Eye (tissue), 1 donor: ENCODE results near the gene WNT8B.

Experiments used
- DNase-seq: peaks from one replicate; pipeline ENCODE4 v3.0.0-alpha.2; 2015

Gene WNT8B, protein sequence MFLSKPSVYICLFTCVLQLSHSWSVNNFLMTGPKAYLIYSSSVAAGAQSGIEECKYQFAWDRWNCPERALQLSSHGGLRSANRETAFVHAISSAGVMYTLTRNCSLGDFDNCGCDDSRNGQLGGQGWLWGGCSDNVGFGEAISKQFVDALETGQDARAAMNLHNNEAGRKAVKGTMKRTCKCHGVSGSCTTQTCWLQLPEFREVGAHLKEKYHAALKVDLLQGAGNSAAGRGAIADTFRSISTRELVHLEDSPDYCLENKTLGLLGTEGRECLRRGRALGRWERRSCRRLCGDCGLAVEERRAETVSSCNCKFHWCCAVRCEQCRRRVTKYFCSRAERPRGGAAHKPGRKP

GRCh38 chr10:100462709-100463108 is at the start of gene WNT8B:
Gene WNT8B, plus strand, starts transcription at chr10:100463009. Its CDS starts 160 bp downstream, at chr10:100463169.
- no peak for DNase-seq

- DNase-seq, result no peak
These were observed 49.6 kb upstream of the WNT8B start for GRCh38 chr10:100413173-100413572.

DNA sequence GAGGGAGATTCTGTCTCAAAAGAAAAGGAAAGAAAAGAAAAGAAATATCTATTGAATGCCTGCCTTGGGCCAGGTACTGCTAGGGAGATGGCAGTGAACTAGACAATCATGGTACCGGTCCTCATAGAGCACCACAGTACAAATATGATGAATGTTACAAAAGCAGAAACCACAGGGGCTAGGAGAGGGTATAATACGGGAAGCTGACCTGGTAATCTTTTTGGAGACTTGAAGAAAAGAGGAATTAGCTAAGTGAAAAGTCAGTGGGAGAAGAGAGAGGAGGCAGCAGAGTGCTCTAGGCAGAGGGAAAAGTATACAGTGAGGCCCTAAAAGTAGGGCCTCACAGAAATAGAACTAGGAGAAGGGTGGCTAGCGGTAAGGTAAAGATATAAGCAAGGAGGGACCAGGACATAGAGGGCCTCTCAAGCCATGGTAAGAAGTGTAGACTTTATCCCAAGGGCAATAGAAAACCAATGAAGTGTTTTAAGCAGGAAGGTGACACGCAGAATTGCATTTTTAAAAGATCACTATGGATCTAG is 42.8 kb upstream of the WNT8B start:
- DNase-seq, result no peak

- DNase-seq, result no peak
These were observed 35.4 kb upstream of the WNT8B start for GRCh38 chr10:100427374-100427773.

- DNase-seq, result peak; percentile 99
These were observed 29.3 kb upstream of the WNT8B start for GRCh38 chr10:100433253-100434240.

GRCh38 chr10:100436255-100436654 is 26.6 kb upstream of the WNT8B start:
- no peak for DNase-seq

DNA sequence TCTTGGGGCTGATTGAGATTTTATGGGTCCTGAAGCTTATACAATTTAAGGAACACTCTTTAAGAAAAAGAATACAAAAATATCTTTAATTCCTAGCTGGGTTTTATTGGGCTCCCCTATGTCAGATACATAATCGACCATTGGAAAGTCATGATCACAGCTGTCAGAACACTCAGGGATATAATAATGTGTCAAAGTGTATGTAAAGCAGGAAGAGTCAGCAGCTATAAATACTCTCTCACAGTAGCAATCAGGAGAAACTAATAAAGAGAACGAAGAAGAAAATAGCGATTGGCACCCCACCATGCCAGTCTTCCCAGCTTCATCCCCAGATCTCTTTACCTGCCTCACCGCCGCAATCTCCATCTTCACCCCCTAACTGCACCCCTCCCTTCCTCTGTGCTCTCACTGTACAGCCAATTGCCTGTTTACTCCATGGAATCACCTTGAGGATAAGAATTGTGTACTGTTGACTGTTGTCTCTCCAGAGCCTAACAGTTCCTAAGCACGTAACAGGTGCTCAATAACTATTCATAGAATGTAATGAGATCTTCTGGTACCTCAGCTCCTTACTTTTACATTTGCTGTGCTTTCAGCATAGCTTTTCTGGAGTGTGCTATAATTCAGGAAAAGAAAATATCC is 24.0 kb upstream of the WNT8B start:
- DNase-seq, result no peak

DNA sequence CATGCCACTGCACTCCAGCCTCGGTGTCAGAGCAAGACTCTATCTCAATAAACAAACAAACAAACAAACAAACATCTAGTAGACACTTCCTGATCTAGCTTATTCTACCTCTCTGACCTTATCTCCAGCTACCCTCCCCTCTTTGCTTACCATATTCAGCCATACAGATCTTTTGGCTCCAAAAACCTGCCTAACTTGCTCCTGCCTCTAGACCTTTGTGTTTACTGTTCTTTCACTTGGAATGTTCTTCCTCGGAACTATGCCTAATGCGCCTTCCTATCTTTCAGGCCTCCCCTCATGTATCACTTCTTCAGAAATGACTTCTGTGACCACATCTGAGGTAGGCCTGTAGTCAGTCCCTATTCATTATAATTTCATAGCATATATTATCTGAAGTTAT is 20.3 kb upstream of the WNT8B start:
- no peak for DNase-seq

DNA sequence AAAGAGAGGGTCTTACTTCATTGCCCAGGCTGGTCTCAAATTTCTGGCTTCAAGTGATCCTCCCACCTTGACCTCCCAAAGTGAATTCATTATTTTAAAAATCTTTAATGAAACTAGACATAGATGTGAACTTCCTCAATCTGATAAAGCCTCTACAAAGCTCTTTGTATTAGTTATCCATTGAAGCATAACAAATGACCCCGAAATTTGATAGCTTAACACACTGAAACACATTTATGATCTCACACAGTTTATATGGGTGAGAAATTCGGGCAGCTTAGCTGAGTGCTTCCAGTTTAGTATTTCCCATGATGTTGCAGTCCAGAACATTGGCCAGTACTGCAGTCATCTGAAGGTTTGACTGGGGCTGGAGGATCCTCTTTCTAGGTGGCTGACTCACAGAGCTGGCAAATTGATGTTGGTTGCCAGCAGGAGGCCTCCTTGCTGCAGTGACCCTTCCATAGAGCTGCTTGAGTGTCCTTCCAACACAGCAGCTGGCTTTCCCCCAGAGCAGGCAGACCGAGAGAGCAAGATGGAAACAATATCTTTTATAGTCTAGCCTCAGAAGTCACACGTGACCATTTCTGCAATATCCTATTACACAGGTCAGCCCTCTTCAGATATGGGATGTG is 16.6 kb upstream of the WNT8B start:
- no peak for DNase-seq

DNA sequence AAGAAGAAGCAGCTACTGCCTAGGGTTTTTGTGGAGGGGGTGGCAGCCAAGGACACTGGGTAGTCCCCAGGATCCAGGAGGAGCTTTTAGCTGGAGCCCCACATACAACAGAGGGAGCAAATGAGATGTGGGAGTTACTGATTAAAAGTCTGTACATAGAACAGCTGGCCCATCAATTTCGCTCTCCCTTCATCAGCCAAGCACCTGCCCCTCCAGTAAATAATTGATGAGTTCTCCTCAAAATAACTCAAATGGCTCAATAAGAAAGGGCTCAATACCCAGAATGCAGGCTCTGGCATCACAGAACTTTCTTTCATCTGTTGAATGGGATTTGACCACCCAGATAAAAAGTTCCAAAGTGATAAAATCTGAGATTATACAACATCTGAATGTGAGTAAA is 15.1 kb upstream of the WNT8B start:
- peak; percentile 73 for DNase-seq

GRCh38 chr10:100448951-100449350 is 13.9 kb upstream of the WNT8B start:
- DNase-seq, result no peak

DNA sequence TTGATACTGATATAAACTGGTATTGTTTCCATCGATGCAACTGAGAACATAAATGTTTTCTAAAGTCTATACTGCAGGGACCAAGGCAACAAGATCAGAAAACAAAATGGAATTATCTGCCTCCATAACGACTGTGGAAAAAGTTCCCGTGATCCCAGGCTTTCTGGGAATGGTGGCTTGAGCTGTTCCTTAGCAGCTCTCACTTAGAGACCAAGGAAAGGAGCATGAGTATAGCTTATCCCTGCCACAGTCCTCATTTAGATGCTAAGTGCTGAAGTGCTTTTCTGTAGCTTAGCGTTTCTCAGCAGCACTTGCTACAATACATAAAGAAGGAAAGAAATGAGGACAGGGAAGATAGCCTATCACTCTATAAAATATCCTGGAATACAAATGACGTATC is 5.5 kb downstream of the WNT8B start:
- DNase-seq, result no peak

- DNase-seq, result no peak
These were observed 6.2 kb downstream of the WNT8B start for GRCh38 chr10:100468978-100469377.

DNA sequence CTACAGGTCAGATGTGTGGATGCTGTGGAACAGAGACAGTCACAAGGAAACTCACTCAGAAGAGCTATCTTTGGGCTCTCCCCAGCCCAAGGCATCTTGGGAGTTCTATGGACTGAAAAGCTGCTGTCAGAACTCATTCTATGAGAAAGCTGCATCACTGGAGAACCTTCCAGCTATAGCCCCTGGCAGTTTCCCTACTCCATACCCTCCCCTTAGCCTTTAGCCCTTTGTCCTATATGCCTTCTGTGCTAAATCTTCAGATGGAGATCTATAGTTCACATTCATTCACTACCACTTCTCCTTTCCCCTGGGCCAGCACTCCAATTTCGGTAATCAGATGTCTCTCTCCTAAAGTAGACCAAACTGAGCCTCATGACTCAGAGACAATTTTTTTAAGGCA is 6.9 kb downstream of the WNT8B start:
- DNase-seq, result no peak

DNA sequence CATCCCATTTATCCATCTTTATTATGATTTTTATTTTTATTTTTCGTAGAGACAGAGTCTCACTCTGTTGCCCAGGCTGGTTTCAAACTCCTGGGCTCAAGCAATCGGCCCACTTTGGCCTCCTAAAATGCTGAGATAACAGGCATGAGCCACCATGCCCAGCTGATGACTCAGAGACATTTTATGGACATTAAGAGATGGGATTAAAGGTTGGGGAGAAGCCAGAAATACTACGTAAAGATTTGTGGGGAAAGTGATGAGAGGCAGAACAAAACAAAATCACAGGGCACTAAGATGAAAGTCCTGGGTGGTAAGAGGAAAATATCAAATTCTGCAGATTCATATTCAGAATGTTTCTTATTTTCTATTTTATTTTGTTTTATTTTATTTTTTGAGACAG is 7.6 kb downstream of the WNT8B start:
- no peak for DNase-seq

- no peak for DNase-seq
These were observed 15.2 kb downstream of the WNT8B start for GRCh38 chr10:100477970-100478369.

DNA sequence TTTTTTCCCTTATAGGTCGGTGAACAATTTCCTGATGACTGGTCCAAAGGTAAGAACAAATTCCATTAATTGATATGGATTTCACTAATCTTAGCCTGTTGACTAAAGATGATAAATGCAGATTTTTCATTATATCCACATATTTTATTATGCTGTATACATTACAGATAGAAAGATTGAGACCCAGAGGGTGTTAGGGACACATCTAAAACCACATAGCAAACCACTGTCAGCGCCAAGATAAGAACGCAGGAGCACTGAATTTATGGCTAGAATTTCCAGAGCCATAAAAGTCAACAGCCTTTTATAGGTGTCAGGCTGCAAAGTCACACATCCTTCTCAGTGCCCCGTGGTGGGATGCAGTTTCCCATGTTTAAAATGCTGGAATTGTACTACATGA is 16.2 kb downstream of the WNT8B start:
- DNase-seq, result no peak

- DNase-seq, result no peak
These were observed 17.2 kb downstream of the WNT8B start for GRCh38 chr10:100480002-100480401.

GRCh38 chr10:100481462-100482081 is 18.8 kb downstream of the WNT8B start:
- DNase-seq, result peak; percentile 98

DNA sequence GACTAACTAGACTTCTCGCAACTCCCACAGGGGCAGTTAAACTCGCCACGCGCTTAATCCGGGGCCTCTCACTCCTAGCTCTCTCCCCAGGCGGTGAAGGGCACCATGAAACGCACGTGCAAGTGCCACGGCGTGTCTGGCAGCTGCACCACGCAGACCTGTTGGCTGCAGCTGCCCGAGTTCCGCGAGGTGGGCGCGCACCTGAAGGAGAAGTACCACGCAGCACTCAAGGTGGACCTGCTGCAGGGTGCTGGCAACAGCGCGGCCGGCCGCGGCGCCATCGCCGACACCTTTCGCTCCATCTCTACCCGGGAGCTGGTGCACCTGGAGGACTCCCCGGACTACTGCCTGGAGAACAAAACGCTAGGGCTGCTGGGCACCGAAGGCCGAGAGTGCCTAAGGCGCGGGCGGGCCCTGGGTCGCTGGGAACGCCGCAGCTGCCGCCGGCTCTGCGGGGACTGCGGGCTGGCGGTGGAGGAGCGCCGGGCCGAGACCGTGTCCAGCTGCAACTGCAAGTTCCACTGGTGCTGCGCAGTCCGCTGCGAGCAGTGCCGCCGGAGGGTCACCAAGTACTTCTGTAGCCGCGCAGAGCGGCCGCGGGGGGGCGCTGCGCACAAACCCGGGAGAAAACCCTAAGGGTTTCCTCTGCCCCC is 19.5 kb downstream of the WNT8B start:
- peak; percentile 92 for DNase-seq

GRCh38 chr10:100482834-100483185 is 20.0 kb downstream of the WNT8B start:
- no peak for DNase-seq
